Fibroblast of lung (primary cell): ENCODE data around the gene DGKG.

Experiments used
- EZH2 ChIP-seq: IDR thresholded peaks from 2 replicates; pipeline ENCODE4 v1.5.1; 2012; ENCODE audit warnings: low read length, control low read depth, mild to moderate bottlenecking; ENCODE audit errors: missing control alignments
- TF ChIP-seq, protein P1 (sequence below), 2 donors: IDR thresholded peaks in 1 of 2; conservative IDR thresholded peaks in 1 of 2; 1 replicate in 1 of 2; 2 replicates in 1 of 2; pipeline ENCODE4 v1.5.1; 2011 to 2012; ENCODE audit warnings: low read length in 2 of 2, control low read depth in 1 of 2, inconsistent platforms in 1 of 2, low read depth in 1 of 2, mild to moderate bottlenecking in 1 of 2

DNA sequence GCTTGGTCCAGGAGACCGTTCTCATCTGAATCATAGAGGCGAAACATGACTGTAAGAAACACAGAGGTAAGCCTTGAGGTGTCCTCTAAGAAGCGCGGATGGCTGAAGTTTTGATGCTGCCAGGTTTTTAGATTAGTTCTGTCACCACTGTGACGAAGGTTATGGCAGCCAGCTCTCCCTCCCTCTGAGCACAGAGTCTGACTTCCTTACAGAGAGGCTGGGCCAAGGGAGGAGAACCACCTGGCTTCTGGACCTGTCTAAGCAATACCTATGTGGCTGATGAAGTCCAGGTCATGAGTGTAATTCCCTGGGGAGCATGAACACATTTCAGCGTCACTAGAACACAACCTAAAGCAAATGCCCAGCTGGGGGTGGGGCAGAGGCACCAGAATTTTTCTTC lies 77.4 kb downstream of the DGKG start:
- TF ChIP-seq, protein P1, sequence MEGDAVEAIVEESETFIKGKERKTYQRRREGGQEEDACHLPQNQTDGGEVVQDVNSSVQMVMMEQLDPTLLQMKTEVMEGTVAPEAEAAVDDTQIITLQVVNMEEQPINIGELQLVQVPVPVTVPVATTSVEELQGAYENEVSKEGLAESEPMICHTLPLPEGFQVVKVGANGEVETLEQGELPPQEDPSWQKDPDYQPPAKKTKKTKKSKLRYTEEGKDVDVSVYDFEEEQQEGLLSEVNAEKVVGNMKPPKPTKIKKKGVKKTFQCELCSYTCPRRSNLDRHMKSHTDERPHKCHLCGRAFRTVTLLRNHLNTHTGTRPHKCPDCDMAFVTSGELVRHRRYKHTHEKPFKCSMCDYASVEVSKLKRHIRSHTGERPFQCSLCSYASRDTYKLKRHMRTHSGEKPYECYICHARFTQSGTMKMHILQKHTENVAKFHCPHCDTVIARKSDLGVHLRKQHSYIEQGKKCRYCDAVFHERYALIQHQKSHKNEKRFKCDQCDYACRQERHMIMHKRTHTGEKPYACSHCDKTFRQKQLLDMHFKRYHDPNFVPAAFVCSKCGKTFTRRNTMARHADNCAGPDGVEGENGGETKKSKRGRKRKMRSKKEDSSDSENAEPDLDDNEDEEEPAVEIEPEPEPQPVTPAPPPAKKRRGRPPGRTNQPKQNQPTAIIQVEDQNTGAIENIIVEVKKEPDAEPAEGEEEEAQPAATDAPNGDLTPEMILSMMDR (conservative IDR thresholded peaks at IDR 0.05 in 1 of 2, IDR thresholded peaks at IDR 0.05 in 1 of 2; ENCODE audit: low read depth in 1 of 2, low read length in 2 of 2) = no peak
- TF ChIP-seq EZH2 = no peak
